HG03280 (cell line): Measurements from ENCODE around the gene SAMD7.

Source experiments
- ATAC-seq: cut with Tn5 transposase; IDR thresholded peaks from one replicate; pipeline ENCODE4 v1.9.1; 2021; ENCODE audit warnings: mild to moderate bottlenecking, moderate library complexity; ENCODE audit not compliant: unreplicated experiment

SAMD7 gene

DNA sequence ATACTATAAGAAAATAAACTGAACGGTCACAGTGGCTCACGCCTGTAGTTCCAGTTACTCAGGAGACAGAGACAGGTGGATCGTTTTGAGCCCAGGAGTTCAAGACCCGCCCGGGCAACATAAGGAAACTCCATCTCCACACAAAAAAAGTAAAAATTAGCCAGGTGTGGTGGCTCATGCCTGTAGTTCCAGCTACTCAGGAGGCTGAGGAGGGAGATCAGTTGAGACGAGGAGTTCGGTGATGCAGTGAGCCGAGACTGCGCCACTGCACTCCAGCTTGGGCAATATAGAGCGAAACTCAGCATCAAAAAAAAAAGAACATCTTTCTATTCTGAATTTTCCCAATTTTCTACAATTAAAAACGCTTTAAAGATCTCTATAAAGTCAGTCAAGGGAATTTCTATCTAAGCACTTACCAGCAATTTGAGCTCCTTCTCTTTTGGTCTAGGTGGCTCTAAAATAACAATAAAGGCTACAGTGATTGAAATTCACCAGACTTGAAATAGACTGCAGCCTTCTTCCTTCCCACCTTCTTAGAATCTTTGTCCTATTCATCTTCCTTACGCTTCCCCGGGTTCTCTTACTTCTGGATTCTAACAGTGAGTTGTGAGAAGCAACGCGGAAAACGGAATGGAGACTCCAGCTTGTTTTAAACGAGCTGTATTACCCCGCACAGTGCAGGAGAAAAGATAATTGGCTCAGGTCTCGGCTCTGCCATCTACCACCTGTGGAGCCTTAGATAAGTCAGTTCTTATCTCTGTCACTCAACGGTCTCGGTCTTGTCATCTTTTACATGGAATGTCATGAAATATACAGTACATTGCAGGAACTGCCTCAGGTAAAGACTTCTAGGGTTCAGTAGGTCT lies 54.4 kb downstream of the SAMD7 start:
- peak; percentile 32 for ATAC-seq

DNA sequence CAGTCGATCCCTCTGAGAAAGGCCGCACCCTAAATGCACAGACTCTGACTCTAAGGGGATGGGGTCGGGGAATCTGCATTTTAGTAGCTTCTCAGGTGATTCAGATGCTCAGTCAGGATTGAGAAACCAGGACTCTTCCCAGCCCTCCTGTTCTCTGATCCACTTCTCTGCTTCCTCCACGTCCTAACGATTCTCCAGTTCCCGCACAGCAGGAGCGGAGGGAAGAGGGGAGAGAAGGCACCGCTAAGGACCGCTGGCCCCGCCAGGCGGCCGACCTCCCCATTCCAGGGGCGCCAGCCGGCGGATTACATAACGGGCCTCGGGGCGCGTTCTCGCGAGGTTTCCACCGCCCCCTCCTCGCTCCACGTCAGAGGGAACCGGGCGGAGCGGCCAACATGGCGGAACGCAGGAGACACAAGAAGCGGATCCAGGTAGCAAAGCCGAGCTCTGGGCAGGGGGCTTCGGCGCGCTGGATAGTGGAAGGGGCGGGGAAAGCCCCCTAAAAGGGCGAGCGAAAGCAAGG lies 55.1 kb downstream of the SAMD7 start, which contains the start of gene SEC62:
TSS of gene SEC62 (plus strand) at position 380 of the 523 bp plus-strand sequence. CDS start at position 396, 16 bp downstream.
- ATAC-seq = peak; percentile 92

DNA sequence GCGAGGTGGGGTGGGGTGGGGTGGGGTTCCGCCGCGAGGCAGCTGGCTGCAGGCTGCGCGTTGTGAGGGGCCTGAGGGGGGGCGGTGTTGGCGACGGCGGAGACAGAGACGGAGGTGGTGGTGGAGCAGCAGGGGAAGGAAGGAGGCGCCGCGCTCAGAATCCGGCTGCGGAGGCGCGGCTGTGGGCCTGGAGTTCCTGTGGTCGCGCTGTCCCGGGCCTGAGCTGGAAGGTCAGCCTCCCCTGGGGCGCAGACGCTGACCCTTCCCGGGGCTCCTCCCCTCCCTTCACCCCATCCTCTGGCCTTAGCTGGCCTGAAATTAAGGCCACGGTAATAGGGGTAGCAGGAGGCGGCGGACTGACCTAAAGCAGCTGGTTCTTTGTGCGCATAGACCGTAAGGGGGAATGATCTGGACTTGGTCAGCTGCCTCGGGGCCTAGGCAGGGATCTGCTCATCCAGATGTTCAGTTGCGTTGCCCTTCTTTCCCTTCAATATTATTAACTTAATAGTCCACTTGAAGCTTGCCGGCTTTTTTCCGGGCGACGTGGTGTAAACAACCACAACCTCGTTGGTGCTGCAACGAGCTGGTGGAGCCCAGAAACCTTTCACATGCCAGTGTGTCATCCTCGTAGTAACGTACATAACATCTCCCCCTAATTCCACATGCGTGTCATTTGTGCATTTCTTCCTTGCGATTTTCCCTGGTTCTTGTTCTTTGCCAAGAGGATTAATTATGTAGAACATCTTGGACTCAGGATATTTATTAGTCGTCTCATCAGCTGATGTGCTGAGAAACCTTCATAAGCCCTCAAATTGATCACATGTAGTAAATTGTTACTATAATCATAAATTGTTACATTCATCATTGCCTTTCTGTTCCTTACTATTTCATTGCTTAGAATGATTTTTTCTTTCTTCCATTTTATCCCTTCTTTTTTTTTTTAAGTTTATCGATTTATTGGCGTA lies 55.9 kb downstream of the SAMD7 start:
- ATAC-seq = peak; percentile 38

DNA sequence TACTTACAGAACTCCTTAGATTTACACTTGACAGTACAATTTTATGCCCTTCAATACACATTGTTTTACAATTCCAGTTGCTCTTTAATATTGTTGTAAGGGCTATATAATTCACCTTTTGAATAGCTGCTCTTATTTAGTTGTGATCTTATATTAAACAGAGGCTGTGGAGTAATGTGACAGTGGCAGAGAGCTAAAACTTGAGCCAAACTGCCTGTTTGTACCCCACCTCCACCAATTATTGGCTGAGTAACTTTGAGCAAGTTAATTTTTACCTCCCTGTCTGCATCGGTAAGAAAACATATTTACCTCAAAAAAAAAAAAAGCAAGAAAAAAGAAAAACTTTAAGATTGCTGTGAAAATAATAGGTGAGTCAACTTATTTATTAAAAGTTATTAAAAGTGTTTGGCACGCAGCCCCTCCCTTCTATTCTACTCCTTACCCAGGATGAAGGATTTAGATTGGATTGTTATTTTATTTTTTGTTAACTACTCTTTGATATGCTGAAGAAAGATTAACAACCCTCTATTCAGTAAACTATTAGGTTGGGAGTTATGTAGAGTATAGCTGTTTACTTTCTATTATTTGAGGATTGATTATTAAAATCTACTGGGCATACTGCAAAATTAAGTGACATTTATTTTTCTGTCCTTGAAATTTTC lies 57.0 kb downstream of the SAMD7 start:
- ATAC-seq = no peak

DNA sequence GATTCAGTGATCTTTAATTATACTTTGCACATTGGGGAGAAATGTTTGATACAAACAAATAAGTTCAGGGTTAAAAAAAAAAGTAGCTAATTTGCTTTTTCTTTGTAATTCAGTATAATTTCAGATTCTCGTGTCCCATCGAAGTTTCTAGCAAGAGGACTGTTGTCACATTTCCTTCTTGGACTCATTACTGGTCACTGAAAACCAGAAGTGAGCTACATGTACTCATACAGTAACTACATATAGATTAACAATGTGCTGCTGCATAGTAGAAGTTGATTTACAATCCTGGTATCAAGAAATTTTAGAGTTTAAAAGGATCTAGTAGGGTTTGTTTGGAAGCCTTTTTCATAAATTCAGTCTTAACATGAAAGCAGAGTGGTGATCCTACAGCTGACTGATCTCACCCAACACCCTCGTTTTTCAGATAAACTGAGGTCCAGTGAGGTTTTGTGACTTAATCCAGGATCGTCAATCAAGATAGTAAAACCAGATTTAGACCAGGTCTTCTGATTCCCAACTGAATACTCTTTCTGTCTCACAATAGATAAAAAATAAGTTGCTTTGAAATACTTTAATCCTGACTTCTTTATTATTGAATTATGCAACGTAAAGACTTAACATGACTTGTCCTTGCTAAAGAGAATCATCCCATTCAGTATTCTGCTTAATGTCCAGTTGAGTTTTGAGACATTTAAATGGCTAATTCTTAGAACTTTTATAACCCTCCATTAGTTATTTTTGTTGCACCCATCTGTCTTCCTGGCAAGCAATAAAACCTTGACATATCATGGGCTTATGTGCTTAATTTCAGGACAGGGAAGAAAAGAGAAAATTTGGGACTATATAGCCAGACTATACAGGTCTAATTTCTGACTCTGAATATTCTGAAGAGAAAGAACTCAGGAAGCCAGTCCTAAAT lies 58.1 kb downstream of the SAMD7 start:
- no peak for ATAC-seq

DNA sequence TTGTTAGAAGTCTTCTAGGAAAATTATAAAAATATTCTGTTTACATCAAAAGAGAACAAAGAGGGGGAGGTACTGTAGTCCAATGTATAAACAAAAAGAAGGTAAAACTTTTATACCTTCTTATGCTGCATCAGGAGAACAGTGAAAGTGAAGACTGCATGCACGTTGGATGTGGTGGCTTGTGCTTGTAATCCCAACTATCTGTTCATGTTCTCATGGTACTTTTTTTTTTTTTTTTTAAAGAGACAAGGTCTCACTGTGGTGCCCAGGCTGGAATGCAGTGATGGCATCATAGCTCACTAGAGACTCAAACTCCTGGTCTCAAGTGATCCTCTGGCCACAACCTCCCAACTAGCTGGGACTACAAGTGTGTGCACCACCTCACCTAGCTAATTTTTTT lies 59.5 kb downstream of the SAMD7 start:
- ATAC-seq = no peak

DNA sequence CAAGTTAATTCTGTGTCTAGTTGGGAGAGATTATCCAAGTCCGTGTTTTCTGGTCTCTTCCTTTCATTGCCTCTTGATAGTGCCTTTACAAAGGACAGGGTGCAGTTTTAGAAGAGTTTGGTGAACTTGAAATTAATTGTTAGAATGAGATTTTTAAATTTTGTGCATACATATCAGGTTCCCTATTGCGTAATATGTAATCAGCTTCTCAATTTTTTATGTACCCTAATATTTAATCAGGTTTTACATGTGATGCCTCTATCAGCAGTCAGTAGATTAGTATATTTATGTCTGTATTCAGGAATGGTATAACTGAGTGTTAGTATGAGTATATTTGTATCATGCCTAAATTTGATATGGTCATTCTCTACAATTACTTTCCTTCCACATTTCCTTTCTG lies 60.1 kb downstream of the SAMD7 start:
- ATAC-seq = no peak

DNA sequence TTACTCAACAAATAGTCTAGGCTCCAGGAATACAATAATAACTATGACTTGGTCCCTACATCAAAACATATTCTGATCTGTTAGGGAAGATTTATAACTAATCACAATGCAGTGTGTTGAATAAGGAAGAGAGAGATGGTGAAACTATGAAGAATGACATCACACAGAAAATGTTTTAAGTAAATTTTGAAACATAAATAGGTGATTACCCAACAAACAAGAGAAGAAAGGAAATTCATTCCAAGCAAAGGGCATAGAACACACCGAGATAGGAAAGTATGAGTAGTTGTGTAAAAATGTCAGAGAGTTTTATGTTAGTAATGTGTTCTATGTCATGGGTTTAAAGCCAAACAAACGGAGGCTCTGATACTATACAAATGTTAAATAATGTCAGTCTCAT lies 68.7 kb downstream of the SAMD7 start:
- no peak for ATAC-seq

DNA sequence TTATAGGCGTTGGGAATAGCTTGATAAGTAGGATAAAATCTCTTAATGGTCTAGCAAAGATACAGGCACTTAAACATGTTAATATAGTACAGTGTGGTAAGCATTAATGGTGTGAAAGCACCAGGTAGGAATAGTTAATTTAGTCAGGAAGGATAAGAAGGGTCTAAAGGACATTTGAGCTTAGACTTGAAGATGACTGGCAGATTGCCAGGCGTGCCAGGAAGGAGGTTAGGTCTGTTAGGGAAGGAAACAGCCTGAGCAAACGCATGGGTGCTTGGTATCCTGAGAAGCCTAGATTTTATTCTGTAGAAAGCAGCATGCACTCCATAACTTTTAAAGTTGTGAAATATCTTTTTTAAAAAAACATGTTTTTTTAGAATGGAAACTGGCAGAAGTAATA lies 72.9 kb downstream of the SAMD7 start:
- no peak for ATAC-seq
